Muscle of back (tissue), 11 donors: ENCODE results near the gene STXBP4. TPM values are rescaled to one million over a fixed set of nuclear protein-coding genes. Genes with fewer than 3 reads are reported as not detected.

Experiments
- DNase-seq, 3 donors: peaks; one replicate each; pipeline versions ENCODE4 v3.0.0 to v3.0.0-alpha.2; 2013
- polyA plus RNA-seq, 10 donors: library from polyadenylated mRNA; unstranded; fragments of 120-200 nt; gene quantifications; one replicate each; pipeline ENCODE4 v1.2.1, GENCODE V29; 2013; ENCODE audit not compliant: insufficient read length in 10 of 10

Gene STXBP4
- polyA plus RNA-seq, 10 donors, result 3.8 to 5.6 (median 4.8) TPM

- no peak for DNase-seq
Measured at GRCh38 chr17:55167024-55167725, 198.6 kb downstream of the STXBP4 start.

- DNase-seq, result no peak
Measured at GRCh38 chr17:55168958-55169687, 200.6 kb downstream of the STXBP4 start.

GRCh38 chr17:55171634-55172328, 203.2 kb downstream of the STXBP4 start:
- DNase-seq, result no peak

GRCh38 chr17:55172612-55173011, 204.0 kb downstream of the STXBP4 start:
- no peak for DNase-seq

- DNase-seq, result no peak
Measured at GRCh38 chr17:55174133-55174532, 205.6 kb downstream of the STXBP4 start.

GRCh38 chr17:55175788-55176427, 207.3 kb downstream of the STXBP4 start:
- no peak for DNase-seq

GRCh38 chr17:55177159-55177854, 208.7 kb downstream of the STXBP4 start:
- peak in 1 of 3 donors; percentile 50 for DNase-seq

GRCh38 chr17:55177855-55178217, 209.3 kb downstream of the STXBP4 start:
- no peak for DNase-seq

GRCh38 chr17:55186937-55187770, 218.6 kb downstream of the STXBP4 start:
- DNase-seq, result peak in 2 of 3 donors; percentile 51 to 65

GRCh38 chr17:55190748-55191147, 222.2 kb downstream of the STXBP4 start:
- no peak for DNase-seq

- peak; percentile 42 to 67 (median 49) for DNase-seq
Measured at GRCh38 chr17:55198690-55199370, 230.3 kb downstream of the STXBP4 start.

- peak in 1 of 3 donors; percentile 59 for DNase-seq
Measured at GRCh38 chr17:55200904-55201303, 232.3 kb downstream of the STXBP4 start.

- peak in 1 of 3 donors; percentile 19 for DNase-seq
Measured at GRCh38 chr17:55201308-55201932, 232.9 kb downstream of the STXBP4 start.

GRCh38 chr17:55202896-55203295, 234.3 kb downstream of the STXBP4 start:
- no peak for DNase-seq

GRCh38 chr17:55208078-55208812, 239.7 kb downstream of the STXBP4 start:
- no peak for DNase-seq

GRCh38 chr17:55210292-55210691, 241.7 kb downstream of the STXBP4 start:
- DNase-seq, result no peak

GRCh38 chr17:55212880-55213279, 244.3 kb downstream of the STXBP4 start:
- DNase-seq, result no peak

GRCh38 chr17:55215711-55216110, 247.1 kb downstream of the STXBP4 start:
- no peak for DNase-seq

- no peak for DNase-seq
Measured at GRCh38 chr17:55216888-55217287, 248.3 kb downstream of the STXBP4 start.
